H9 (cell line): Measurements from ENCODE around the gene GIPC2. TPM values are rescaled to one million over a fixed set of nuclear protein-coding genes. Genes with fewer than 3 reads are reported as not detected.
A peak's percentile ranks its signal among the peaks of the same experiment; 100 is the strongest.

Experiments
- DNase-seq: peaks from one replicate; pipeline ENCODE4 v3.0.0-alpha.2; 2017
- H2AFZ ChIP-seq: one replicate; pipeline ENCODE4 v1.6.1; 2013; ENCODE audit warnings: mild to moderate bottlenecking, low read length, control low read depth, moderate library complexity
- H2AK5ac ChIP-seq: 2 replicates; pipeline ENCODE4 v1.6.1; 2013; ENCODE audit warnings: low read length, control low read depth, mixed read lengths; ENCODE audit not compliant: insufficient read length
- H2BK120ac ChIP-seq: one replicate; pipeline ENCODE4 v1.6.1; 2013; ENCODE audit warnings: low read depth, mild to moderate bottlenecking, low read length, control low read depth, inconsistent platforms; ENCODE audit not compliant: poor library complexity, severe bottlenecking
- H2BK12ac ChIP-seq: 2 replicates; pipeline ENCODE4 v1.6.1; 2013; ENCODE audit warnings: low read length, control low read depth, mixed read lengths, low read depth; ENCODE audit not compliant: insufficient read length
- H2BK15ac ChIP-seq: 2 replicates; pipeline ENCODE4 v1.6.1; 2013; ENCODE audit warnings: low read depth, low read length, control low read depth
- H2BK20ac ChIP-seq: one replicate; pipeline ENCODE4 v1.6.1; 2013; ENCODE audit warnings: low read depth, mild to moderate bottlenecking, low read length, control low read depth, inconsistent platforms; ENCODE audit not compliant: poor library complexity, severe bottlenecking
- H2BK5ac ChIP-seq: 2 replicates; pipeline ENCODE4 v1.6.1; 2013; ENCODE audit warnings: low read length, control low read depth, mixed read lengths; ENCODE audit not compliant: insufficient read length
- H3K14ac ChIP-seq: 2 replicates; pipeline ENCODE4 v1.6.1; 2013; ENCODE audit warnings: low read length, control low read depth; ENCODE audit not compliant: insufficient read depth
- H3K18ac ChIP-seq: 2 replicates; pipeline ENCODE4 v1.6.1; 2013; ENCODE audit warnings: low read depth, mild to moderate bottlenecking, mixed read lengths, low read length, control low read depth; ENCODE audit not compliant: insufficient read length
- H3K23ac ChIP-seq: 2 replicates; pipeline ENCODE4 v1.6.1; 2013; ENCODE audit warnings: low read length, control low read depth, mixed read lengths, low read depth; ENCODE audit not compliant: insufficient read length
- H3K23me2 ChIP-seq: 2 replicates; pipeline ENCODE4 v1.6.1; 2013; ENCODE audit warnings: low read depth, mild to moderate bottlenecking, mixed read lengths, low read length, control low read depth; ENCODE audit not compliant: insufficient read length, poor library complexity, severe bottlenecking
- H3K27ac ChIP-seq: 2 replicates; pipeline ENCODE4 v1.5.1; 2013; ENCODE audit warnings: low read length, control low read depth, mixed read lengths, low read depth; ENCODE audit not compliant: insufficient read length
- H3K27me3 ChIP-seq: 2 replicates; pipeline ENCODE4 v1.6.1; 2013; ENCODE audit warnings: low read length, control low read depth, inconsistent platforms; ENCODE audit not compliant: insufficient read depth
- H3K4ac ChIP-seq: 2 replicates; pipeline ENCODE4 v1.6.1; 2013; ENCODE audit warnings: low read depth, mild to moderate bottlenecking, control low read depth, inconsistent platforms, low read length, moderate library complexity
- H3K4me1 ChIP-seq: 2 replicates; pipeline ENCODE4 v1.6.1; 2013; ENCODE audit warnings: low read length, control low read depth, inconsistent platforms; ENCODE audit not compliant: insufficient read depth
- H3K4me2 ChIP-seq: 2 replicates; pipeline ENCODE4 v1.6.1; 2013; ENCODE audit warnings: low read length, control low read depth, mixed read lengths; ENCODE audit not compliant: insufficient read length, insufficient read depth
- H3K56ac ChIP-seq: 2 replicates; pipeline ENCODE4 v1.6.1; 2013; ENCODE audit warnings: low read depth, mild to moderate bottlenecking, mixed read lengths, low read length, control low read depth; ENCODE audit not compliant: insufficient read length
- H3K79me1 ChIP-seq: 2 replicates; pipeline ENCODE4 v1.6.1; 2013; ENCODE audit warnings: low read depth, mild to moderate bottlenecking, moderate library complexity, low read length, control low read depth, inconsistent platforms; ENCODE audit not compliant: insufficient read depth, poor library complexity, severe bottlenecking
- H3K79me2 ChIP-seq: 2 replicates; pipeline ENCODE4 v1.6.1; 2013; ENCODE audit warnings: low read length, control low read depth, inconsistent platforms; ENCODE audit not compliant: insufficient read depth
- H3K9ac ChIP-seq: 2 replicates; pipeline ENCODE4 v1.6.1; 2013; ENCODE audit warnings: low read length, control low read depth, mixed read lengths; ENCODE audit not compliant: insufficient read length; ENCODE audit errors: extremely low read depth
- H3K9me3 ChIP-seq: one replicate; pipeline ENCODE4 v1.6.1; 2013; ENCODE audit warnings: low read depth, low read length, inconsistent platforms; ENCODE audit not compliant: control insufficient read depth
- H3T11ph ChIP-seq: one replicate; pipeline ENCODE4 v1.6.1; 2013; ENCODE audit warnings: mild to moderate bottlenecking, low read length, control low read depth, inconsistent platforms
- H4K20me1 ChIP-seq: one replicate; pipeline ENCODE4 v1.6.1; 2013; ENCODE audit not compliant: control insufficient read depth, insufficient read length, insufficient read depth
- H4K5ac ChIP-seq: 2 replicates; pipeline ENCODE4 v1.6.1; 2013; ENCODE audit warnings: low read depth, mild to moderate bottlenecking, mixed read lengths, low read length, control low read depth; ENCODE audit not compliant: insufficient read length
- H4K8ac ChIP-seq: replicated peaks from 2 replicates; pipeline ENCODE4 v1.6.1; 2013; ENCODE audit warnings: low read length, control low read depth, mixed read lengths, low read depth; ENCODE audit not compliant: insufficient read length
- H4K91ac ChIP-seq: 2 replicates; pipeline ENCODE4 v1.6.1; 2013; ENCODE audit warnings: low read depth, mild to moderate bottlenecking, moderate library complexity, mixed read lengths, low read length, control low read depth; ENCODE audit not compliant: insufficient read length
- H3K27ac Mint-ChIP-seq, 3 experiments: 2 replicates in 2 of 3; 3 replicates in 1 of 3; pipeline ENCODE4 v1.8.0; 2020 to 2021; ENCODE audit warnings: mixed read lengths in 3 of 3, mild to moderate bottlenecking in 1 of 3, moderate library complexity in 1 of 3
- H3K27me3 Mint-ChIP-seq: 2 replicates; pipeline ENCODE4 v1.8.0; 2021; ENCODE audit warnings: low read depth, mild to moderate bottlenecking, moderate library complexity, mixed read lengths
- H3K36me3 Mint-ChIP-seq, 3 experiments: 2 replicates in 2 of 3; 3 replicates in 1 of 3; pipeline ENCODE4 v1.8.0; 2020 to 2021; ENCODE audit warnings: low read depth in 3 of 3, mixed read lengths in 3 of 3; ENCODE audit not compliant: insufficient read depth in 1 of 3
- H3K4me1 Mint-ChIP-seq, 2 experiments: 2 replicates each; pipeline ENCODE4 v1.8.0; 2020; ENCODE audit warnings: mixed read lengths in 2 of 2
- H3K4me3 Mint-ChIP-seq, 2 experiments: 2 replicates in 1 of 2; 3 replicates in 1 of 2; pipeline ENCODE4 v1.8.0; 2020 to 2021; ENCODE audit warnings: mild to moderate bottlenecking in 2 of 2, mixed read lengths in 2 of 2, moderate library complexity in 1 of 2
- H3K9me3 Mint-ChIP-seq, 2 experiments: 2 replicates in 1 of 2; 3 replicates in 1 of 2; pipeline ENCODE4 v1.8.0; 2020; ENCODE audit warnings: mild to moderate bottlenecking in 2 of 2, mixed read lengths in 2 of 2, moderate library complexity in 1 of 2
- CTCF ChIP-seq: fragments of 200-600 bp; sonication (generic); conservative IDR thresholded peaks from 3 replicates; pipeline ENCODE4 v1.8.0; 2021; ENCODE audit warnings: antibody characterized with exemption, mild to moderate bottlenecking
- WGBS: extraction: QIAGEN DNeasy Blood & Tissue Kit; methylation state at CpG from one replicate; pipeline ENCODE4 v1.1.7; 2013; ENCODE audit warnings: missing lambda C conversion rate, low lambda C conversion rate, mixed read lengths; ENCODE audit not compliant: insufficient read length; ENCODE audit errors: extremely low coverage; 5-methylcytosine and 5-hydroxymethylcytosine counted together
- total RNA-seq: library from RNA; stranded (reverse); gene quantifications from 2 replicates; pipeline ENCODE4 v1.2.1, GENCODE V29; 2021

The GIPC2 gene
- total RNA-seq, 1 experiment from 2014 or later = 0.85 TPM

GRCh38 chr1:78101514-78101913 lies 55.7 kb downstream of the GIPC2 start:
- WGBS = no CpG with 5 or more reads among the region's 2 CpGs
- Histone ChIP-seq H3K23me2 (no peaks in the 10 kb centered on the region), H2BK5ac (no peak overlapping the region), H4K91ac (no peak overlapping the region), H3K4ac (no peak overlapping the region), H2BK20ac (no peak overlapping the region), H3K27ac (no peak overlapping the region), H3K9ac (no peak overlapping the region), H2BK15ac (no peak overlapping the region), H3K4me1 (no peaks in the 10 kb centered on the region; the same call in 1 of the 2 replicates), H2BK120ac (no peak overlapping the region), H3K4me2 (no peak overlapping the region), H3K18ac (no peak overlapping the region), H3K79me2 (no peaks in the 10 kb centered on the region), H3K9me3 (no peaks in the 10 kb centered on the region), H3K14ac (no peak overlapping the region), H3K79me1 (no peaks in the 10 kb centered on the region), H2BK12ac (no peak overlapping the region), H3K56ac (no peak overlapping the region), H4K20me1 (no peaks in the 10 kb centered on the region), H2AFZ (no peak overlapping the region), H4K8ac (no peak overlapping the region), H2AK5ac (no peak overlapping the region), H3K27me3 (no peaks in the 10 kb centered on the region), H3T11ph (no peak overlapping the region), H3K23ac (no peak overlapping the region), H4K5ac (no peak overlapping the region)
- peak overlapping the region in 1 of 3 experiments; percentile 13; a peak in 3 of 7 replicates for H3K27ac Mint-ChIP-seq
- peaks cover 11% of the 10 kb centered on the region in 2 experiments for H3K4me1 Mint-ChIP-seq
- no peak for DNase-seq
- H3K36me3 Mint-ChIP-seq = no peaks in the 10 kb centered on the region
- H3K4me3 Mint-ChIP-seq = no peak overlapping the region
- no peaks in the 10 kb centered on the region for H3K9me3 Mint-ChIP-seq
- no peak for TF ChIP-seq CTCF
- H3K27me3 Mint-ChIP-seq = no peaks in the 10 kb centered on the region
